Karpas-422 (cell line): ENCODE measurements around the gene WWOX. TPM values are rescaled to one million over a fixed set of nuclear protein-coding genes. Genes with fewer than 3 reads are reported as not detected.

Experiments used
- DNase-seq: peaks from one replicate; pipeline ENCODE4 v3.0.0-alpha.2; 2015
- H2AFZ ChIP-seq: fragments of 200-600 bp; sonication (generic); 2 replicates; pipeline ENCODE4 v1.6.1; 2014; ENCODE audit warnings: antibody characterized with exemption, low read length, mixed read lengths
- H3K27ac ChIP-seq: fragments of 200-600 bp; sonication (generic); 2 replicates; pipeline ENCODE4 v1.5.1; 2014; ENCODE audit warnings: mild to moderate bottlenecking, low read length, moderate library complexity
- H3K27me3 ChIP-seq: fragments of 200-600 bp; sonication (generic); 2 replicates; pipeline ENCODE4 v1.6.1; 2014; ENCODE audit warnings: low read length, mixed read lengths
- H3K36me3 ChIP-seq: fragments of 200-600 bp; sonication (generic); 2 replicates; pipeline ENCODE4 v1.6.1; 2014; ENCODE audit warnings: low read length, mixed read lengths; ENCODE audit not compliant: insufficient read depth
- H3K4me1 ChIP-seq: fragments of 200-600 bp; sonication (generic); 2 replicates; pipeline ENCODE4 v1.6.1; 2014; ENCODE audit warnings: mild to moderate bottlenecking, low read length, mixed read lengths
- H3K4me2 ChIP-seq: fragments of 200-600 bp; sonication (generic); 2 replicates; pipeline ENCODE4 v1.6.1; 2014; ENCODE audit warnings: low read length, low read depth, mild to moderate bottlenecking; ENCODE audit not compliant: poor library complexity, severe bottlenecking
- H3K4me3 ChIP-seq: fragments of 200-600 bp; sonication (generic); 2 replicates; pipeline ENCODE4 v1.5.1; 2014; ENCODE audit warnings: mild to moderate bottlenecking, antibody characterized with exemption, low read length, mixed read lengths
- H3K79me2 ChIP-seq: fragments of 200-600 bp; sonication (generic); 2 replicates; pipeline ENCODE4 v1.6.1; 2014; ENCODE audit warnings: mild to moderate bottlenecking, low read length, mixed read lengths
- H3K9ac ChIP-seq: fragments of 200-600 bp; sonication (generic); 2 replicates; pipeline ENCODE4 v1.6.0; 2014; ENCODE audit warnings: low read length
- H3K9me2 ChIP-seq: fragments of 200-600 bp; sonication (generic), shearing (Covaris generic); replicated peaks from 2 replicates; pipeline ENCODE4 v1.6.0; 2014; ENCODE audit warnings: mild to moderate bottlenecking, low read length, moderate library complexity; ENCODE audit not compliant: insufficient read depth
- H3K9me3 ChIP-seq: fragments of 300-700, 200-600 bp; sonication (generic); 2 replicates; pipeline ENCODE4 v1.6.1; 2014; ENCODE audit warnings: low read length, mixed read lengths
- H4K20me1 ChIP-seq: fragments of 200-600 bp; sonication (generic); 2 replicates; pipeline ENCODE4 v1.6.1; 2014; ENCODE audit warnings: mild to moderate bottlenecking, antibody characterized with exemption, low read length, low read depth; ENCODE audit not compliant: insufficient read depth
- total RNA-seq: library from RNA; depleted of rRNA; stranded (reverse); fragments of >200 nt; shearing (Covaris generic); gene quantifications from 2 replicates; pipeline ENCODE4 v1.2.3, GENCODE V29; 2014; ENCODE audit warnings: low replicate concordance

The WWOX gene
- total RNA-seq, 1 experiment from 2014 or later, result 66.2 TPM

DNA sequence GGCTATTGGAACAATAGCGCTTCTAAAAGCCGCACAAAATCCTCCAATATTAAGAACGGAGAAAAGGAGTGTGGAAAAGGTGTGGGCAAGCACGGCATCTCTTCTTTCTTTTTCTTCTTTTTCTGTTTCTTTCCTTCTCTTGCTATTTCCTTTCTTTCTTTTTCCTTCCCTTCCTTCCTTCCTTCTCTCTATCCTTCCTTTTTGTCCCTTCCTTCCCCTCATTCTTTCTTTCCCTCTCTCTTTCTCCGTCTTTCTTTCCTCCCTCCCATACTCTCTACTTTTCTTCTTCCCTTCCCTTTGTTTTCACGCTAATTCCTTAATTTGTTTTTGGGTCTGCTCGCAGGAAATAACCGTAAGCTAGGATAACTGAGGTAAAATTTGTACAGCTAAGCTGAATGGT is 1022.9 kb downstream of the WWOX start:
- Histone ChIP-seq H3K4me2 (no peak overlapping the region), H3K9me2 (no peaks in the 10 kb centered on the region), H3K4me1 (no peaks in the 10 kb centered on the region), H3K36me3 (no peaks in the 10 kb centered on the region), H3K9ac (no peak overlapping the region), H3K27ac (no peak overlapping the region), H3K9me3 (no peaks in the 10 kb centered on the region), H2AFZ (no peak overlapping the region), H4K20me1 (no peaks in the 10 kb centered on the region), H3K79me2 (no peaks in the 10 kb centered on the region), H3K27me3 (no peaks in the 10 kb centered on the region), H3K4me3 (no peak overlapping the region)
- DNase-seq, result no peak

- Histone ChIP-seq H4K20me1 (no peaks in the 10 kb centered on the region), H3K4me3 (no peak overlapping the region), H3K9ac (no peak overlapping the region), H3K9me3 (no peaks in the 10 kb centered on the region), H2AFZ (no peak overlapping the region), H3K9me2 (no peaks in the 10 kb centered on the region), H3K4me2 (no peak overlapping the region), H3K27ac (no peak overlapping the region), H3K79me2 (no peaks in the 10 kb centered on the region), H3K27me3 (no peaks in the 10 kb centered on the region), H3K4me1 (no peaks in the 10 kb centered on the region), H3K36me3 (no peaks in the 10 kb centered on the region)
- no peak for DNase-seq
These were observed 1024.7 kb downstream of the WWOX start for GRCh38 chr16:79124016-79124756.

DNA sequence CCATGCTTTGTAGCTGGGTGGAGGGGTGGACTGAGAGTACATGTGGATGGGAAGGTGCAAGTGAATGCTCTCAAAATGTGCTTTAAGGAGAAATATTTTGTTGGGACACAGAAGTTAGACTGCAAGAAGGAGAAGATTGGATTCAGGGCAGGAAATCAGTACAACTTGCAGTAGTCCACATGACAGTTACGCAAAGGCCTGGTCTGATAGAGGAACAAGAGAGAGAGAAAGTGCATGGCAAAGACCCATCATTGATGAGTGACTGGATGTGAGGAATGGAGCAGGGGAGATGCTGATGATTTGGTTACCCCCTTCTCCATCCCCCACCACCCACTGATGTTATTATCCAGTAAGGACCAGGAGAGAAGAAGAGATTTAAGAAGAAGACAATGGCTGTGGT is 1028.3 kb downstream of the WWOX start:
- Histone ChIP-seq H2AFZ (no peak overlapping the region), H4K20me1 (no peaks in the 10 kb centered on the region), H3K4me1 (no peaks in the 10 kb centered on the region), H3K4me2 (no peak overlapping the region), H3K79me2 (no peaks in the 10 kb centered on the region), H3K27me3 (no peaks in the 10 kb centered on the region), H3K9ac (no peak overlapping the region), H3K27ac (no peak overlapping the region), H3K9me2 (no peaks in the 10 kb centered on the region), H3K9me3 (no peaks in the 10 kb centered on the region), H3K4me3 (no peak overlapping the region), H3K36me3 (no peaks in the 10 kb centered on the region)
- DNase-seq, result no peak

DNA sequence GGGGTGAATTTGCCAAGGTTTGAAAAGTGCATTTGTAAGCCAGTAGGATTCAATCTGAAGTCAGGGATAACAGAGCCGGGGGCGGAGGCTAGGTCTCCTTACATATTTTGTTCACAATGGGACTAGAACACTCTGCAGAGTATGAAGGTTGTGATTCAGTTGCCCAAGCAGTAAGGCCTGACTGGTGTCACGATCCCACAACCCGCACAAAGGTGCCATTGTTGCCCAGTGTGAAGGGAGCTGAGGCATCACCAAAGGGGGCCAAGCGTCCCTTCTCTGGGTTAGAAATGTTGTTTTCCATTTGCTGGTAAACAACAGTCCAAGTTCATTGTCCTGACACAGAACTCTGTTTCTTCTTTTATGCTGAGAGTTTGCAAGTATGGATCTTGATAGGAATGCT is 1029.3 kb downstream of the WWOX start:
- Histone ChIP-seq H2AFZ (no peak overlapping the region), H3K27me3 (no peaks in the 10 kb centered on the region)

GRCh38 chr16:79130616-79131015 is 1031.2 kb downstream of the WWOX start:
- Histone ChIP-seq H3K9me3 (no peaks in the 10 kb centered on the region), H3K9ac (no peak overlapping the region), H2AFZ (no peak overlapping the region), H3K4me1 (no peaks in the 10 kb centered on the region), H3K27ac (no peak overlapping the region), H3K27me3 (no peaks in the 10 kb centered on the region), H3K36me3 (no peaks in the 10 kb centered on the region), H3K4me3 (no peak overlapping the region), H3K4me2 (no peak overlapping the region), H4K20me1 (no peaks in the 10 kb centered on the region), H3K79me2 (no peaks in the 10 kb centered on the region), H3K9me2 (no peaks in the 10 kb centered on the region)
- no peak for DNase-seq

More for the DNA sequence above, 1029.3 kb downstream of the WWOX start:
- Histone ChIP-seq H3K9ac (no peak overlapping the region), H3K36me3 (no peaks in the 10 kb centered on the region), H3K9me3 (no peaks in the 10 kb centered on the region), H3K79me2 (no peaks in the 10 kb centered on the region), H3K27ac (no peak overlapping the region), H3K4me3 (no peak overlapping the region), H3K9me2 (no peaks in the 10 kb centered on the region), H3K4me1 (no peaks in the 10 kb centered on the region), H3K4me2 (no peak overlapping the region), H4K20me1 (no peaks in the 10 kb centered on the region)
- DNase-seq, result no peak

DNA sequence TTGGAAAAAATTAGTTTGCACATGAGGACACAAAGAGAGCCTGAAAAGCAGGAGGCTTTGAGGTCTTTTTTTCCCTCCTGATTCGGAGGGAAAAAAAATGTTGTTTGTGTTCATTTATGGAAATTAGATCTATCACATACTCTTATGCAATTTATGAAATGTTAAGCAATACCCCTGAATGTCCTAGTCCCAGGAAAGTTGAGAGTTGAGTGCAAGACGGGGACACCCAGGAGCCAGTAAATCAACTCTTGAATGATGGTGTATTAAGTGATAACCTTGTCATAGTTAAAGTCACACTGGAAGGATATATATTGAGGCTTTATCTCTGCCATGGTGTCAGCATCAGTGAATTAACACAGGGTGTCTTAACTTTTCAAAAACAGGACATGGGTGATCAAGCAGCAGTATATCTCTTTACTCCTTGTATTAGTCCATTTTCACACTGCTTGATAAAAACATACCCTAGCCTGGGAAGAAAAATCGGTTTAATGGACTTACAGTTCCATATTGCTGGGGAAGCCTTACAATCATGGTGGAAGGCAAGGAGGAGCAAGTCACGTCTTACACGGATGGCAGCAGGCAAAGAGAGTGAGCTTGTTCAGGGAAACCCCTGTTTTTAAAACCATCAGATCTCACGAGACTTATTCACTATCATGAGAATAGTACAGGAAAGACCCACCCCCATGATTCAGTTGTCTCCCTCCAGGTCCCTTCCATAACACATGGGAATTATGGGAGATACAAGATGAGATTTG is 1032.0 kb downstream of the WWOX start:
- Histone ChIP-seq H4K20me1 (no peaks in the 10 kb centered on the region), H2AFZ (no peak overlapping the region), H3K4me2 (no peak overlapping the region), H3K36me3 (no peaks in the 10 kb centered on the region), H3K4me1 (no peaks in the 10 kb centered on the region), H3K27ac (no peak overlapping the region), H3K27me3 (no peaks in the 10 kb centered on the region), H3K9me2 (no peaks in the 10 kb centered on the region), H3K9me3 (no peaks in the 10 kb centered on the region), H3K4me3 (no peak overlapping the region), H3K79me2 (no peaks in the 10 kb centered on the region), H3K9ac (no peak overlapping the region)
- no peak for DNase-seq

GRCh38 chr16:79132701-79133100 is 1033.2 kb downstream of the WWOX start:
- no peaks in the 10 kb centered on the region for H3K4me1 ChIP-seq
- H3K27ac ChIP-seq, result no peak overlapping the region
- H3K27me3 ChIP-seq, result no peaks in the 10 kb centered on the region
- no peak overlapping the region for H3K9ac ChIP-seq
- no peaks in the 10 kb centered on the region for H3K9me2 ChIP-seq
- H3K36me3 ChIP-seq, result no peaks in the 10 kb centered on the region
- H4K20me1 ChIP-seq, result no peaks in the 10 kb centered on the region
- no peaks in the 10 kb centered on the region for H3K9me3 ChIP-seq
- no peaks in the 10 kb centered on the region for H3K79me2 ChIP-seq
- no peak for DNase-seq
- H3K4me3 ChIP-seq, result no peak overlapping the region
- H2AFZ ChIP-seq, result no peak overlapping the region
- no peak overlapping the region for H3K4me2 ChIP-seq

GRCh38 chr16:79134300-79134699 is 1034.8 kb downstream of the WWOX start:
- Histone ChIP-seq H3K9ac (no peak overlapping the region), H3K4me1 (no peaks in the 10 kb centered on the region), H3K36me3 (no peaks in the 10 kb centered on the region), H3K27ac (no peak overlapping the region), H3K4me3 (no peak overlapping the region), H3K4me2 (no peak overlapping the region), H3K27me3 (no peaks in the 10 kb centered on the region), H3K9me2 (no peaks in the 10 kb centered on the region), H3K79me2 (no peaks in the 10 kb centered on the region), H2AFZ (no peak overlapping the region), H4K20me1 (no peaks in the 10 kb centered on the region), H3K9me3 (no peaks in the 10 kb centered on the region)
- no peak for DNase-seq
